ENCODE results near the gene TBATA. TPM values are rescaled to one million over a fixed set of nuclear protein-coding genes. Genes with fewer than 3 reads are reported as not detected.

Gene TBATA
- total RNA-seq, 3 donors from 2014 or later, result not detected

GRCh38 chr10:70779511-70780369 lies 5.4 kb downstream of the TBATA start:
- Histone ChIP-seq H3K36me3 (no peaks in the 10 kb centered on the region), H3K27ac (no peak overlapping the region), H3K4me1 (no peaks in the 10 kb centered on the region), H3K9me3 (no peaks in the 10 kb centered on the region), H3K27me3 (no peaks in the 10 kb centered on the region), H3K4me3 (no peak overlapping the region)
- intact Hi-C loops (cut with DNase I; ENCODE audit: low total_unique reads), result loop anchor here (5.0 kb wide), 1 partner anchor 962 kb away; no protein-coding TSS in a partner anchor
- TF ChIP-seq CTCF (IDR thresholded peaks at IDR 0.05) (no peak), POLR2AphosphoS5 (IDR thresholded peaks at IDR 0.05) (no peak), POLR2A (IDR thresholded peaks at IDR 0.05) (no peak)
- no peak for DNase-seq (ENCODE audit: low spot score in 2 of 2)

- Histone ChIP-seq H3K9me3 (no peaks in the 10 kb centered on the region), H3K4me3 (no peak overlapping the region), H3K27ac (no peak overlapping the region), H3K36me3 (no peaks in the 10 kb centered on the region), H3K27me3 (no peaks in the 10 kb centered on the region), H3K4me1 (no peaks in the 10 kb centered on the region)
- peak in 1 of 2 donors; percentile 6 for DNase-seq (ENCODE audit: low spot score in 2 of 2)
- TF ChIP-seq CTCF (IDR thresholded peaks at IDR 0.05) (no peak), POLR2A (IDR thresholded peaks at IDR 0.05) (no peak), POLR2AphosphoS5 (IDR thresholded peaks at IDR 0.05) (no peak)
- intact Hi-C loops (cut with DNase I; ENCODE audit: low total_unique reads), result no loop called here
Measured at GRCh38 chr10:70779088-70779487, 6.1 kb downstream of the TBATA start.

- Histone ChIP-seq H3K27ac (no peak overlapping the region), H3K4me1 (no peaks in the 10 kb centered on the region), H3K9me3 (no peaks in the 10 kb centered on the region), H3K36me3 (no peaks in the 10 kb centered on the region), H3K27me3 (no peaks in the 10 kb centered on the region), H3K4me3 (no peak overlapping the region)
- intact Hi-C loops (cut with DNase I; ENCODE audit: low total_unique reads), result no loop called here
- TF ChIP-seq POLR2A (IDR thresholded peaks at IDR 0.05) (no peak), POLR2AphosphoS5 (IDR thresholded peaks at IDR 0.05) (no peak), CTCF (IDR thresholded peaks at IDR 0.05) (no peak)
- DNase-seq (ENCODE audit: low spot score in 2 of 2), result peak in 1 of 2 donors; percentile 7
Measured at GRCh38 chr10:70778267-70778924, 6.8 kb downstream of the TBATA start.

- H3K4me1 ChIP-seq, result no peaks in the 10 kb centered on the region
Measured at GRCh38 chr10:70777063-70777875, 7.9 kb downstream of the TBATA start.

More at GRCh38 chr10:70777063-70777875, 7.9 kb downstream of the TBATA start:
- no peak overlapping the region for H3K4me3 ChIP-seq
- no peak overlapping the region for H3K27ac ChIP-seq
- peak in 1 of 2 donors; percentile 7 for DNase-seq (ENCODE audit: low spot score in 2 of 2)
- H3K9me3 ChIP-seq, result no peaks in the 10 kb centered on the region
- intact Hi-C loops (cut with DNase I; ENCODE audit: low total_unique reads), result no loop called here
- no peaks in the 10 kb centered on the region for H3K27me3 ChIP-seq
- TF ChIP-seq POLR2AphosphoS5 (IDR thresholded peaks at IDR 0.05) (no peak), CTCF (IDR thresholded peaks at IDR 0.05) (no peak), POLR2A (IDR thresholded peaks at IDR 0.05) (no peak)
- H3K36me3 ChIP-seq, result no peaks in the 10 kb centered on the region
